ENCODE measurements around the gene ITGB1. TPM values are rescaled to one million over a fixed set of nuclear protein-coding genes. Genes with fewer than 3 reads are reported as not detected.
"Not testable (repeated sequence)": the region's sequence is repeated elsewhere in the genome, so short reads cannot be mapped to it uniquely, and the experiment has no call there.

The ITGB1 gene
- total RNA-seq, 2 experiments from 2014 or later = 45.1 to 45.4 TPM

DNA sequence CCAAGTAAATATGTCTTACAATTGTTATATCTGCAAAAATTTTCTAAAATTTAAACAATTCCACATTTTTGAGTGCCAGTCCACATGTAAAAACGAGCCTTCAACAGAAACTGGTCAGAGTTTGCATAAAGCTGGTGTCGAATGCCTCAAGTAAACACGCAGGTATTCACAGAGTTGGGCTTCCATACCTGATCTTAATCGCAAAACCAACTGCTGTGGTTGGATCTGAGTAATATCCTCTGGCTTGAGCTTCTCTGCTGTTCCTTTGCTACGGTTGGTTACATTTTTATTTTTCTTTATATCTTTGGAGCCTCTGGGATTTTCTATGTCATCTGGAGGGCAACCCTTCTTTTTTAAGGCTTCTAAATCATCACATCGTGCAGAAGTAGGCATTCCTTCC lies 28.4 kb downstream of the ITGB1 start:
- CTCF ChIA-PET = interaction anchor here (1.3 to 1.6 kb wide), 3 partner anchors 12 to 79 kb away, joined by 3 read pairs; no protein-coding TSS in a partner anchor
- Mint-ChIP-seq H3K27ac (no peak overlapping the region), H3K4me3 (no peak overlapping the region), H3K4me1 (ENCODE audit: low read depth) (peaks cover 8% of the 10 kb centered on the region), H3K27me3 (no peaks in the 10 kb centered on the region), H3K9me3 (no peaks in the 10 kb centered on the region), H3K36me3 (ENCODE audit: low read depth) (peaks cover 44% of the 10 kb centered on the region)
- POLR2A ChIA-PET = no interaction called here
- DNase-seq = no peak
- TF ChIP-seq, protein P1, sequence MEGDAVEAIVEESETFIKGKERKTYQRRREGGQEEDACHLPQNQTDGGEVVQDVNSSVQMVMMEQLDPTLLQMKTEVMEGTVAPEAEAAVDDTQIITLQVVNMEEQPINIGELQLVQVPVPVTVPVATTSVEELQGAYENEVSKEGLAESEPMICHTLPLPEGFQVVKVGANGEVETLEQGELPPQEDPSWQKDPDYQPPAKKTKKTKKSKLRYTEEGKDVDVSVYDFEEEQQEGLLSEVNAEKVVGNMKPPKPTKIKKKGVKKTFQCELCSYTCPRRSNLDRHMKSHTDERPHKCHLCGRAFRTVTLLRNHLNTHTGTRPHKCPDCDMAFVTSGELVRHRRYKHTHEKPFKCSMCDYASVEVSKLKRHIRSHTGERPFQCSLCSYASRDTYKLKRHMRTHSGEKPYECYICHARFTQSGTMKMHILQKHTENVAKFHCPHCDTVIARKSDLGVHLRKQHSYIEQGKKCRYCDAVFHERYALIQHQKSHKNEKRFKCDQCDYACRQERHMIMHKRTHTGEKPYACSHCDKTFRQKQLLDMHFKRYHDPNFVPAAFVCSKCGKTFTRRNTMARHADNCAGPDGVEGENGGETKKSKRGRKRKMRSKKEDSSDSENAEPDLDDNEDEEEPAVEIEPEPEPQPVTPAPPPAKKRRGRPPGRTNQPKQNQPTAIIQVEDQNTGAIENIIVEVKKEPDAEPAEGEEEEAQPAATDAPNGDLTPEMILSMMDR (IDR thresholded peaks at IDR 0.05) = no peak
- intact Hi-C loops (cut with micrococcal nuclease) = no loop called here
- ATAC-seq = no peak

DNA sequence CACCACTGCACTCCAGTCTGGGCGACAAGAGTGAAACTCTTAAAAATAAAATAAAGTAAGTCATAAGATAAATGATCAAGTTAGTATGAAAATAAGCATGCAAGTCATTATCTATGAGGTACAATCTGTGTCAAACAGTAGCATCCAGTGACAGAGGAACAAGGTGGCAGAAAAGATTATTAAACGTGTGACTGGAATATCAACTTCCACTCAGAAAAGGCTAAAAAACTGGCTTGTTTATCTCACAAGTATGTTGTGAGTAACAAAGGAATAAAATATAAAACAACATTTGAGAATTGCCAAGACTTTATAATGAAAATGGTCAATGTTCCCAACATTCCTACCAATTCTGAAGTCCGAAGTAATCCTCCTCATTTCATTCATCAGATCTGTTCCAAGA lies 30.3 kb downstream of the ITGB1 start:
- no peaks in the 10 kb centered on the region for H3K27me3 Mint-ChIP-seq
- TF ChIP-seq, protein P1 (IDR thresholded peaks at IDR 0.05) = no peak
- no peak for DNase-seq
- H3K4me3 Mint-ChIP-seq = no peak overlapping the region
- no peak overlapping the region for H3K27ac Mint-ChIP-seq
- H3K4me1 Mint-ChIP-seq (ENCODE audit: low read depth) = peaks cover 14% of the 10 kb centered on the region
- H3K36me3 Mint-ChIP-seq (ENCODE audit: low read depth) = peaks cover 42% of the 10 kb centered on the region
- ChIA-PET CTCF (no interaction called here), POLR2A (no interaction called here)
- intact Hi-C loops (cut with micrococcal nuclease) = no loop called here
- no peaks in the 10 kb centered on the region for H3K9me3 Mint-ChIP-seq
- ATAC-seq = no peak

DNA sequence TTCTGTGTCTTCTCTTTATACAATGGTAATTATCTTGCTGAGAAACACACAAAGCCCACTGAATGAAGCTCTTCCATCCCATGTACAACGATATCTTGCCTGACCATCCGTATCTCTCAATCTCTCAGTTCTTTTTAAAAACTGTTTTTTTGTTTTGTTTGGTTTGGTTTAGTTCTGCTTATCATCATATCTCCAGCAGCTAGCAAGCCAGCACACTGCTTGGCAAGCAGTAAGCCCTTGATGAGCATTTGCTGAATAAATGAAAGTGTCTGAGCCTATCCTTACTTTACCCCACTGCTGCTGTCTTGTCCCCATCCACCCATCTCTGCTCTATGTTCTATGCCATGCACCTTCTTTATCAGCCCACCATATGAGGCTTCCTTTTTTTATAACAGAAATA lies 34.2 kb downstream of the ITGB1 start:
- POLR2A ChIA-PET = no interaction called here
- Mint-ChIP-seq H3K4me3 (no peak overlapping the region), H3K27ac (no peak overlapping the region)

DNA sequence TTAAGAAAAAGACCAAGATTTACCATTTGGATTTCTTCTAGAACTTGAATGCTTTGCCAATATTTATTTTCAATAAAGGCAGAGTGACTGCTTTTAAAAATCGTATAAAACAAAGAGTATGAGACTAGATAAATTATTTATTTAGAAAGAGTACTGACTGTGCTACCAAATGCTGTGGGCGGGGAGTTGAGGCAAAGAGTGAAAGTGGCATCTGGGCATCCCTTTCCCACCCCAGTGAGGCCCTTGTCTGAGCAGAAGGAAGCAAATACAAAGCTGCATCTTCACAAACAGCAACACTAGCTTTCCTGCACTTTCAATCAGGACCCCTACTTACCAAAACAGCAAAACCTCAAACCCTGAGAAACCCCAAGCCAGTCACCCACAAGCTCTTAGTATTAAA lies 34.9 kb downstream of the ITGB1 start:
- ChIA-PET POLR2A (no interaction called here), CTCF (interaction anchor here (0.6 kb wide), 2 partner anchors 86 to 522 kb away, joined by 3 to 4 read pairs; no protein-coding TSS in a partner anchor)
- Mint-ChIP-seq H3K9me3 (peaks cover 2% of the 10 kb centered on the region), H3K4me1 (ENCODE audit: low read depth) (peaks cover 9% of the 10 kb centered on the region), H3K4me3 (no peak overlapping the region), H3K27ac (no peak overlapping the region), H3K27me3 (no peaks in the 10 kb centered on the region), H3K36me3 (ENCODE audit: low read depth) (peaks cover 48% of the 10 kb centered on the region)
- intact Hi-C loops (cut with micrococcal nuclease) = no loop called here
- ATAC-seq = no peak
- no peak for DNase-seq
- TF ChIP-seq, protein P1 (IDR thresholded peaks at IDR 0.05) = no peak

More for the DNA sequence above, 34.2 kb downstream of the ITGB1 start:
- Mint-ChIP-seq H3K9me3 (no peaks in the 10 kb centered on the region), H3K27me3 (no peaks in the 10 kb centered on the region), H3K4me1 (ENCODE audit: low read depth) (peaks cover 9% of the 10 kb centered on the region), H3K36me3 (ENCODE audit: low read depth) (peaks cover 49% of the 10 kb centered on the region)
- CTCF ChIA-PET = interaction anchor here (0.6 kb wide), 1 partner anchor 85 kb away, joined by 3 read pairs; no protein-coding TSS in a partner anchor
- TF ChIP-seq, protein P1 (IDR thresholded peaks at IDR 0.05) = no peak
- intact Hi-C loops (cut with micrococcal nuclease) = no loop called here
- no peak for ATAC-seq
- no peak for DNase-seq

DNA sequence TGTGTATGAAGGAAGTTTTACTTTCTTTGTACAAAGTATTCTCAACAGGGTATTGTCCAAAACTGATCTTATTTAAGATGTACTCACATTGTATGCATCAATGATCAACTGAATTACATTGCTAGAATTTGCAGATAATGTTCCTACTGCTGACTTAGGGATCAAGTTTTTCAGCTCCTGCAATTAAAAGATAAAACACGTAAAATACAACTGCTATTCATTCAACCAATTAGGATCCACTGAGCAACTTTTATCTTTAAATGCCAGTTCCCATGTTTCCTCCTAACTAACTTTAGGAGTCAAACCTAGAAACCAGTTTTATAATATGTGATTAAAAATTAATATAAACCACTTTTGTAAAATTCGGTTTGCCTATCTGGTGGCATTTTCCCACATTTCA lies 35.9 kb downstream of the ITGB1 start:
- POLR2A ChIA-PET = no interaction called here
- intact Hi-C loops (cut with micrococcal nuclease) = no loop called here
- no peak for DNase-seq
- no peak overlapping the region for H3K4me3 Mint-ChIP-seq
- no peaks in the 10 kb centered on the region for H3K27me3 Mint-ChIP-seq
- H3K4me1 Mint-ChIP-seq (ENCODE audit: low read depth) = peaks cover 9% of the 10 kb centered on the region
- H3K27ac Mint-ChIP-seq = no peak overlapping the region
- TF ChIP-seq, protein P1 (IDR thresholded peaks at IDR 0.05) = no peak
- CTCF ChIA-PET = interaction anchor here (1.1 kb wide), 1 partner anchor 87 kb away, joined by 3 read pairs; no protein-coding TSS in a partner anchor
- peaks cover 51% of the 10 kb centered on the region for H3K36me3 Mint-ChIP-seq (ENCODE audit: low read depth)
- no peak for ATAC-seq
- H3K9me3 Mint-ChIP-seq = peaks cover 2% of the 10 kb centered on the region

DNA sequence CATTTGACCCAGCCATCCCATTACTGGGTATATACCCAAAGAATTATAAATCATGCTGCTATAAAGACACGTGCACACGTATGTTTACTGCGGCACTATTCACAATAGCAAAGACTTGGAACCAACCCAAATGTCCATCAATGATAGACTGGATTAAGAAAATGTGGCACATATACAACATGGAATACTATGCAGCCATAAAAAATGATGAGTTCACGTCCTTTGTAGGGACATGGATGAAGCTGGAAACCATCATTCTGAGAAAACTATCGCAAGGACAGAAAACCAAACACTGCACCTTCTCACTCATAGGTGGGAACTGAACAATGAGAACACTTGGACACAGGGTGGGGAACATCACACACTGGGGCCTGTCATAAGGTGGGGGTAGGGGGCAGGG lies 40.2 kb downstream of the ITGB1 start:
- H3K27ac Mint-ChIP-seq; H3K27me3 Mint-ChIP-seq; intact Hi-C loops (cut with micrococcal nuclease); ATAC-seq; CTCF ChIA-PET; H3K4me3 Mint-ChIP-seq; H3K4me1 Mint-ChIP-seq (ENCODE audit: low read depth); H3K9me3 Mint-ChIP-seq; DNase-seq; POLR2A ChIA-PET: not testable (repeated sequence)
- peaks cover 65% of the 10 kb centered on the region for H3K36me3 Mint-ChIP-seq (ENCODE audit: low read depth)

All from activated CD8-positive, alpha-beta T cell treated with anti-CD3 and anti-CD28 coated beads for 36 hours (primary cell).